ENCODE measurements around the gene HUNK.

DNA sequence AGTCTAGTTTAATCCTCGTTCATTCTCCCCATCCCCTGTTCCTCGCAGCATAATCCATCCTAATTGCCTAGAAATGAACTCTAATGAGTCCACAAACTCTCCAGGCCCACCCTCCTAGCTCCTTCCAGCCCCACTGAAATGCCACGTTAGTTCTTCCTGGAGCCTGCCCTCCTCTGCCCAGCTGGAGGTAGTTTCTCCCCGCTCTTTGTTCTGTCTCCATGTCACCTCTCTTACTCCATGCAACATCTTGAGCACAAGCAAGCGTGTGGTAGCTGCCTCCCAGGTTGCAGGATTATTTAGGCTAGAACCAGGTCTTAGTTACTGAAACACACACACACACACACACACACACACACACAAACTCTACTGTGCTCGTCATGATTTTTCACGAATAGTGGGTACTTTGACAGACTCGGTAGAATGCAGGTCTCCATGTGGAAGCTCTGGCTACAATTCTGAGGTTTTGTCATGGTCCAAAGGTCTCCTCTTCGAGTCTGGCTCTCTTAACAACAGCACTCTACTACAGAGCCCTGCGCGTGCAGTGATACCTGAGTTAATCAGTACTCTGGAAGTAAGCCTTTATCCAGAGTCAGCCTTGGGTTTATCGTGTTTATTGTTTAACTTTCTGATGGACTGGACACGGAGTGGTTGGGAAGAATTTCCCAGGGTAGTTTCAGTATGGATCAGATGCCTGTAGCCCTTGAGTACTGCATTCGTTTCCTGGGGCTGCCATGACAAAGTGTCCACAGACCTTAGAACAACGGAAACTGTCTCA is 27.5 kb downstream of the HUNK start:
- TF ChIP-seq EP300 (IDR thresholded peaks at IDR 0.05; ENCODE audit: borderline replicate concordance) (no peak), FOXM1 (IDR thresholded peaks at IDR 0.05; ENCODE audit: borderline replicate concordance, low read depth) (no peak), YY1 (IDR thresholded peaks at IDR 0.05; ENCODE audit: low read depth) (no peak), TAF1 (IDR thresholded peaks at IDR 0.05; ENCODE audit: low read depth) (no peak), EGR1 (IDR thresholded peaks at IDR 0.05) (no peak), TCF12 (IDR thresholded peaks at IDR 0.05; ENCODE audit: low read depth) (no peak), RAD21 (IDR thresholded peaks at IDR 0.05; ENCODE audit: low read depth) (no peak), TEAD4 (IDR thresholded peaks at IDR 0.05) (no peak), CEBPB (IDR thresholded peaks at IDR 0.05) (no peak)
- TF ChIP-seq, protein P1, sequence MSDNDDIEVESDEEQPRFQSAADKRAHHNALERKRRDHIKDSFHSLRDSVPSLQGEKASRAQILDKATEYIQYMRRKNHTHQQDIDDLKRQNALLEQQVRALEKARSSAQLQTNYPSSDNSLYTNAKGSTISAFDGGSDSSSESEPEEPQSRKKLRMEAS (IDR thresholded peaks at IDR 0.05) = no peak
- TF ChIP-seq, protein P2, sequence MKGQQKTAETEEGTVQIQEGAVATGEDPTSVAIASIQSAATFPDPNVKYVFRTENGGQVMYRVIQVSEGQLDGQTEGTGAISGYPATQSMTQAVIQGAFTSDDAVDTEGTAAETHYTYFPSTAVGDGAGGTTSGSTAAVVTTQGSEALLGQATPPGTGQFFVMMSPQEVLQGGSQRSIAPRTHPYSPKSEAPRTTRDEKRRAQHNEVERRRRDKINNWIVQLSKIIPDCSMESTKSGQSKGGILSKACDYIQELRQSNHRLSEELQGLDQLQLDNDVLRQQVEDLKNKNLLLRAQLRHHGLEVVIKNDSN (IDR thresholded peaks at IDR 0.05) = no peak
- TF ChIP-seq, protein P3, sequence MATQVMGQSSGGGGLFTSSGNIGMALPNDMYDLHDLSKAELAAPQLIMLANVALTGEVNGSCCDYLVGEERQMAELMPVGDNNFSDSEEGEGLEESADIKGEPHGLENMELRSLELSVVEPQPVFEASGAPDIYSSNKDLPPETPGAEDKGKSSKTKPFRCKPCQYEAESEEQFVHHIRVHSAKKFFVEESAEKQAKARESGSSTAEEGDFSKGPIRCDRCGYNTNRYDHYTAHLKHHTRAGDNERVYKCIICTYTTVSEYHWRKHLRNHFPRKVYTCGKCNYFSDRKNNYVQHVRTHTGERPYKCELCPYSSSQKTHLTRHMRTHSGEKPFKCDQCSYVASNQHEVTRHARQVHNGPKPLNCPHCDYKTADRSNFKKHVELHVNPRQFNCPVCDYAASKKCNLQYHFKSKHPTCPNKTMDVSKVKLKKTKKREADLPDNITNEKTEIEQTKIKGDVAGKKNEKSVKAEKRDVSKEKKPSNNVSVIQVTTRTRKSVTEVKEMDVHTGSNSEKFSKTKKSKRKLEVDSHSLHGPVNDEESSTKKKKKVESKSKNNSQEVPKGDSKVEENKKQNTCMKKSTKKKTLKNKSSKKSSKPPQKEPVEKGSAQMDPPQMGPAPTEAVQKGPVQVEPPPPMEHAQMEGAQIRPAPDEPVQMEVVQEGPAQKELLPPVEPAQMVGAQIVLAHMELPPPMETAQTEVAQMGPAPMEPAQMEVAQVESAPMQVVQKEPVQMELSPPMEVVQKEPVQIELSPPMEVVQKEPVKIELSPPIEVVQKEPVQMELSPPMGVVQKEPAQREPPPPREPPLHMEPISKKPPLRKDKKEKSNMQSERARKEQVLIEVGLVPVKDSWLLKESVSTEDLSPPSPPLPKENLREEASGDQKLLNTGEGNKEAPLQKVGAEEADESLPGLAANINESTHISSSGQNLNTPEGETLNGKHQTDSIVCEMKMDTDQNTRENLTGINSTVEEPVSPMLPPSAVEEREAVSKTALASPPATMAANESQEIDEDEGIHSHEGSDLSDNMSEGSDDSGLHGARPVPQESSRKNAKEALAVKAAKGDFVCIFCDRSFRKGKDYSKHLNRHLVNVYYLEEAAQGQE (IDR thresholded peaks at IDR 0.05; ENCODE audit: low read depth) = no peak
